CD4-positive, CD25-positive, alpha-beta regulatory T cell (primary cell): ENCODE data around the gene TMEM37. TPM values are rescaled to one million over a fixed set of nuclear protein-coding genes. Genes with fewer than 3 reads are reported as not detected.

Source experiments
- ATAC-seq, 2 donors: fragments of 150-1000 bp; cut with Tn5 transposase; one replicate each; pipeline ENCODE4 v1.10.0; 2021; ENCODE audit warnings: low read depth in 2 of 2, moderate number of reproducible peaks in 2 of 2, moderate library complexity in 1 of 2
- DNase-seq, 3 donors: peaks; one replicate each; pipeline versions ENCODE4 v3.0.0 to v3.0.0-alpha.2; 2012 to 2022; ENCODE audit warnings: mixed read lengths in 1 of 3
- H3K27ac ChIP-seq: one replicate; pipeline ENCODE4 v1.7.0; 2013; ENCODE audit warnings: mild to moderate bottlenecking, low read length; ENCODE audit not compliant: insufficient read depth, poor library complexity, severe bottlenecking
- H3K27me3 ChIP-seq: one replicate; pipeline ENCODE4 v1.7.0; 2013; ENCODE audit warnings: low read length; ENCODE audit not compliant: control insufficient read depth, insufficient read depth
- H3K36me3 ChIP-seq: one replicate; pipeline ENCODE4 v1.7.0; 2013; ENCODE audit warnings: mild to moderate bottlenecking, low read length, moderate library complexity; ENCODE audit not compliant: control insufficient read depth, insufficient read depth
- H3K4me1 ChIP-seq: 2 replicates; pipeline ENCODE4 v1.7.0; 2013; ENCODE audit warnings: mild to moderate bottlenecking, low read length; ENCODE audit not compliant: insufficient read depth, control insufficient read depth, poor library complexity, severe bottlenecking
- H3K4me3 ChIP-seq: one replicate; pipeline ENCODE4 v1.7.0; 2013; ENCODE audit warnings: low read depth, mild to moderate bottlenecking, low read length, moderate library complexity
- H3K9me3 ChIP-seq, 2 experiments: 1 replicate in 1 of 2; 2 replicates in 1 of 2; pipeline ENCODE4 v1.7.0; 2013; ENCODE audit warnings: low read length in 2 of 2, mild to moderate bottlenecking in 1 of 2, moderate library complexity in 1 of 2; ENCODE audit not compliant: control insufficient read depth in 2 of 2
- H3K27ac Mint-ChIP-seq, 3 donors: one replicate each; pipeline ENCODE4 v1.8.0; 2020 to 2022; ENCODE audit warnings: mild to moderate bottlenecking in 3 of 3, mixed read lengths in 3 of 3, moderate library complexity in 2 of 3
- H3K27me3 Mint-ChIP-seq: one replicate; pipeline ENCODE4 v1.8.0; 2022; ENCODE audit warnings: mild to moderate bottlenecking, mixed read lengths
- H3K36me3 Mint-ChIP-seq: one replicate; pipeline ENCODE4 v1.8.0; 2020; ENCODE audit warnings: mixed read lengths
- H3K4me1 Mint-ChIP-seq, 4 donors: one replicate each; pipeline ENCODE4 v1.8.0; 2020 to 2022; ENCODE audit warnings: mixed read lengths in 4 of 4, mild to moderate bottlenecking in 1 of 4
- H3K4me3 Mint-ChIP-seq, 4 donors: one replicate each; pipeline ENCODE4 v1.8.0; 2020 to 2022; ENCODE audit warnings: mild to moderate bottlenecking in 4 of 4, mixed read lengths in 4 of 4, moderate library complexity in 3 of 4
- H3K9me3 Mint-ChIP-seq, 7 donors: one replicate each; pipeline ENCODE4 v1.8.0; 2020 to 2022; ENCODE audit warnings: mixed read lengths in 7 of 7, mild to moderate bottlenecking in 3 of 7, moderate library complexity in 2 of 7
- polyA plus RNA-seq, 4 donors: library from polyadenylated mRNA; unstranded; fragments of 300-500 nt; fragmentation: Illumina TruSeq; gene quantifications; one replicate each; pipeline ENCODE4 v1.2.3, GENCODE V29; 2021
- total RNA-seq: library from RNA; stranded (reverse); gene quantifications from one replicate; pipeline ENCODE4 v1.2.3, GENCODE V29; 2022

The TMEM37 gene
- total and polyA plus RNA-seq, 5 donors from 2014 or later = 0.19 TPM; not detected in 4

DNA sequence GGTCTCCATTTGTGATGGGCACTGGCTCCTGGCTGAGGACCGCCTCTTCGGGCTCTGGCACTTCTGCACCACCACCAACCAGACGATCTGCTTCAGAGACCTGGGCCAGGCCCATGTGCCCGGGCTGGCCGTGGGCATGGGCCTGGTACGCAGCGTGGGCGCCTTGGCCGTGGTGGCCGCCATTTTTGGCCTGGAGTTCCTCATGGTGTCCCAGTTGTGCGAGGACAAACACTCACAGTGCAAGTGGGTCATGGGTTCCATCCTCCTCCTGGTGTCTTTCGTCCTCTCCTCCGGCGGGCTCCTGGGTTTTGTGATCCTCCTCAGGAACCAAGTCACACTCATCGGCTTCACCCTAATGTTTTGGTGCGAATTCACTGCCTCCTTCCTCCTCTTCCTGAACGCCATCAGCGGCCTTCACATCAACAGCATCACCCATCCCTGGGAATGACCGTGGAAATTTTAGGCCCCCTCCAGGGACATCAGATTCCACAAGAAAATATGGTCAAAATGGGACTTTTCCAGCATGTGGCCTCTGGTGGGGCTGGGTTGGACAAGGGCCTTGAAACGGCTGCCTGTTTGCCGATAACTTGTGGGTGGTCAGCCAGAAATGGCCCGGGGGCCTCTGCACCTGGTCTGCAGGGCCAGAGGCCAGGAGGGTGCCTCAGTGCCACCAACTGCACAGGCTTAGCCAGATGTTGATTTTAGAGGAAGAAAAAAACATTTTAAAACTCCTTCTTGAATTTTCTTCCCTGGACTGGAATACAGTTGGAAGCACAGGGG, 5.5 kb downstream of the TMEM37 start:
- H3K4me1 ChIP-seq = no peaks in the 10 kb centered on the region
- DNase-seq = no peak
- H3K36me3 Mint-ChIP-seq = no peaks in the 10 kb centered on the region
- H3K27me3 ChIP-seq = peaks cover 2% of the 10 kb centered on the region
- no peak overlapping the region for H3K4me3 ChIP-seq
- H3K4me1 Mint-ChIP-seq = peaks cover 0 to 5% (median 2%) of the 10 kb centered on the region in 4 donors
- no peak overlapping the region for H3K27ac Mint-ChIP-seq
- H3K36me3 ChIP-seq = no peaks in the 10 kb centered on the region
- H3K4me3 Mint-ChIP-seq = no peak overlapping the region
- peaks cover 0 to 3% (median 0%) of the 10 kb centered on the region in 7 donors for H3K9me3 Mint-ChIP-seq
- H3K27ac ChIP-seq = no peak overlapping the region
- no peak for ATAC-seq
- peaks cover 32% of the 10 kb centered on the region for H3K27me3 Mint-ChIP-seq
- H3K9me3 ChIP-seq = no peaks in the 10 kb centered on the region

DNA sequence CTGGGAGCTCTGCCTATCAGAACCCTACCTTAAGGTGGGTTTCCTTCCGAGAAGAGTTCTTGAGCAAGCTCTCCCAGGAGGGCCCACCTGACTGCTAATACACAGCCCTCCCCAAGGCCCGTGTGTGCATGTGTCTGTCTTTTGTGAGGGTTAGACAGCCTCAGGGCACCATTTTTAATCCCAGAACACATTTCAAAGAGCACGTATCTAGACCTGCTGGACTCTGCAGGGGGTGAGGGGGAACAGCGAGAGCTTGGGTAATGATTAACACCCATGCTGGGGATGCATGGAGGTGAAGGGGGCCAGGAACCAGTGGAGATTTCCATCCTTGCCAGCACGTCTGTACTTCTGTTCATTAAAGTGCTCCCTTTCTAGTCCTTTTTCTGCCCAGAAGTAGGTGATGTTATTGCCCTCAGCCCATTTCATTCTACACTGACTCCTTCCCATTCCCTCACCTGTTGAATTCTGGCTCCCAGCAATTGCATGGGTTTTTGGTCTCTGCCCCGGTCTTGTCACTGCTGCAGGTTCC, 6.5 kb downstream of the TMEM37 start:
- no peak for DNase-seq
- Histone ChIP-seq H3K4me3 (no peak overlapping the region), H3K27me3 (no peaks in the 10 kb centered on the region), H3K36me3 (no peaks in the 10 kb centered on the region), H3K27ac (no peak overlapping the region), H3K4me1 (no peaks in the 10 kb centered on the region), H3K9me3 (no peaks in the 10 kb centered on the region)
- no peak overlapping the region for H3K4me3 Mint-ChIP-seq
- peaks cover 0 to 3% (median 0%) of the 10 kb centered on the region in 7 donors for H3K9me3 Mint-ChIP-seq
- H3K36me3 Mint-ChIP-seq = no peaks in the 10 kb centered on the region
- H3K27ac Mint-ChIP-seq = no peak overlapping the region
- H3K4me1 Mint-ChIP-seq = peaks cover 0 to 4% (median 1%) of the 10 kb centered on the region in 4 donors
- no peak for ATAC-seq
- peaks cover 23% of the 10 kb centered on the region for H3K27me3 Mint-ChIP-seq

DNA sequence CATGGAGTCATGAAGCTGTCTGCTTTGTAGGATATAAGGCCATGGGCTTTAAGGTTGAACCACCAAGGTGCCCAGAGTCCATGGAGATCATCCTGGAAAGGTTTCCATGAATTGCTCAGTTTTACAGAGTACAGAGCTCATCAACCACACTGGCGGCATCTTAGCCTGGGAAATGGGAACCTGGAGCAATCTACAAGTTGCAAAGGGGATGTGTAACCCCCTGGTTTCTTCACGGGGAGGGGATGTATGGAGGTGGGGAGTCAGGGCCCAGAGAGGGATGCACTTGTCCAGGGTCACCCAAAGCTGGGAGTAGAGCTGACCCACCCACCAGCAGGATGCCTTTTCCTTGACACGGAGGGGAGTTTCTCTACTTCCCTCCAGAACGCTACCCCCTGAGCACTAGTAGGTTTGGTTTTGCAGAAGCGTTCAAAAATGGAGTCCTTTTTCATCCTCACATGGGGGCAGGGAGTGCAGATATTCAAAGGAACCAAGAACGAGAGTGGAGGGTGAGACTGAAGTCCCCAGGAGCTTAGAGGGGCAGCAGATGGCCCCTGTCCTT, 7.2 kb downstream of the TMEM37 start:
- Mint-ChIP-seq H3K4me3 (no peak overlapping the region), H3K4me1 (no peaks in the 10 kb centered on the region), H3K9me3 (peaks cover 0 to 3% (median 0%) of the 10 kb centered on the region in 7 donors), H3K27me3 (peaks cover 17% of the 10 kb centered on the region), H3K36me3 (no peaks in the 10 kb centered on the region), H3K27ac (no peak overlapping the region)
- Histone ChIP-seq H3K36me3 (no peaks in the 10 kb centered on the region), H3K4me1 (no peaks in the 10 kb centered on the region), H3K27me3 (no peaks in the 10 kb centered on the region), H3K4me3 (no peak overlapping the region), H3K27ac (no peak overlapping the region), H3K9me3 (no peaks in the 10 kb centered on the region)
- no peak for ATAC-seq
- no peak for DNase-seq

DNA sequence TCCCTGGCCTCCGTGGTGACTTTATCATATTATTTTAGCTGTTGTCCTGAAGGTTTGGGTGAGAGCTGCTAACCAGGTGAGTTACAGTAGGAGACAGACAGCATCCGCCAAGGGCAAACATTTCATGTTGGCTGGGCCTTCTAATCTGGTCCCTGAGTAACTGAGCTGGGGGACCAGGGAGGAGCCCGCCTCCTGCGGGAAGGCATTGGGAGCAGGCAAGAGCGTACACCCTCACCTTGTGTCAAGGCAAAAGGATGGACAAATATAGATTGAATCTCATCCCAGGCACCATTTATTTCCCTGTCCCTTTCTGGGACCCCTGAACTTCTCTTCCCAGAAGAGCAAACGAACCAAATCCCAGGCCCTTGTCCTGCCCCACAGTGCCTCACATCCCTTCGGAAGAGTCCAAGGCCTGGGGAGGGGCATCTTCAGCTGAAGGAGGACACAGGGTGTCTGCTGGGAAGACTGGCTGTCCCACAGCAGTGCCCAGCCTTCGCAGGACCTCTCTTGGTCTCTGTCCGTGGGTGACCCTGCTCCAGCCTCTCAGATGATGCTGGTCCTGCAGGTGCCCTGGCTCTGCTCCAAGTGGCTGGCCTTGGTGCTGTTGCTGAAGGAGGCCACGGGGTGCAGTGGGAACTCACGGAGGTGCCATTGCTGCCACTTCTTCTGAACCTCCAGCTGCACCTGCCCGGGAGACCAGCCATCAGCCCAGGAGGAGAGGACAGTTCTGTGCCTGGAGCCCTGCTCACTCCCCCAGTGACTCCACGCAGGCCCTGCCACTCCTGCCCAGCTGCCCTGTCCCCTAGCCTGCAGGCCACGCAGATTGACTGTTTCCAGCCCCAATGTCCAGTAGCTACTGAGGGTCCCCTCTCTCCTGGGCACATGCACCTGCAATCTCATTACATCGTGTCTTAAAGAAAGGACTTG, 8.2 kb downstream of the TMEM37 start:
- Histone ChIP-seq H3K27me3 (no peaks in the 10 kb centered on the region), H3K36me3 (no peaks in the 10 kb centered on the region), H3K9me3 (no peaks in the 10 kb centered on the region), H3K4me1 (no peaks in the 10 kb centered on the region), H3K4me3 (no peak overlapping the region), H3K27ac (no peak overlapping the region)
- no peaks in the 10 kb centered on the region for H3K36me3 Mint-ChIP-seq
- no peaks in the 10 kb centered on the region for H3K4me1 Mint-ChIP-seq
- ATAC-seq = no peak
- peak overlapping the region in 1 of 3 donors; percentile 78 for H3K27ac Mint-ChIP-seq
- H3K27me3 Mint-ChIP-seq = peaks cover 9% of the 10 kb centered on the region
- no peak for DNase-seq
- H3K4me3 Mint-ChIP-seq = no peak overlapping the region
- peaks cover 0 to 3% (median 0%) of the 10 kb centered on the region in 7 donors for H3K9me3 Mint-ChIP-seq

DNA sequence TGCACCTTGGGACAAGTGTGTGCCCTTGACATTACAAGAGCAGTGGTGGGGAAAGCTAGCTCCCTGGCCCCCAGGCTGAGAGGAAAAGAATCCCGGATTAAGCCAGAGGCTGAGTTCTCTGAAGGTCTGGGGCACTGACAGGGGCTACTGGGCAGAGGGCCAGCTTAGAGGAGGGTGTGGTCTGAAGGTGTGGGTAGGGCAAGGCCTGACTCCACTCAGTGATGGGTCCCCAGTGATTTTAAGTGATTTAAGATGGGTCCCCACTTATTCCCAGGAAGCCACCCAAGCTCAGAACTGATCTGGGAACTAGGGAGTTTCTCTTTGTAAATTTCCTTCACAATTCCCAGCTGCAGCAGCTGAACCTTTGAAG, 8.8 kb downstream of the TMEM37 start:
- H3K4me3 Mint-ChIP-seq = no peak overlapping the region
- ATAC-seq = no peak
- H3K27me3 Mint-ChIP-seq = peaks cover 9% of the 10 kb centered on the region
- H3K36me3 ChIP-seq = no peaks in the 10 kb centered on the region
- H3K9me3 ChIP-seq = no peaks in the 10 kb centered on the region
- H3K27ac Mint-ChIP-seq = no peak overlapping the region
- H3K27ac ChIP-seq = no peak overlapping the region
- no peaks in the 10 kb centered on the region for H3K4me1 Mint-ChIP-seq
- no peaks in the 10 kb centered on the region for H3K27me3 ChIP-seq
- no peak for DNase-seq
- H3K9me3 Mint-ChIP-seq = peaks cover 0 to 3% (median 0%) of the 10 kb centered on the region in 7 donors
- H3K4me3 ChIP-seq = no peak overlapping the region
- H3K4me1 ChIP-seq = no peaks in the 10 kb centered on the region
- no peaks in the 10 kb centered on the region for H3K36me3 Mint-ChIP-seq

DNA sequence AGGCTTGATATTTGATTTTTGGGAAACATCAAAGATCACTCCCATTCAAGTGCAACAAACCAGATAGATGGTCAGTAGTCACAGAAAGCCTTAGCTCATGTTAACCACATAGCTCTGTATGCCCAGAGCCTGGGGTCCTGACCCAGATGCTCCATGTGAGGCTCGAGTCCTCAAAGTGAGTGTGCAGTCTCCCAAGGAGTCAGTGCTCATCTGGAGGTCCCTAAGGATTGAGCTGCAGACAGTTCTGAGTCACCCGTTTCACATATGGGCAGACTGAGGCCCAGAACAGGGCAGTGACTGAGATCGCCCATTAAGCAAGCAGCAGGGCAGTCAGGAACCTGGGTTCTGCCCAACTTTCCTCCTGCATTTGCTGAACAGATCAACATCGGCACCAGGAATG, 9.2 kb downstream of the TMEM37 start:
- Mint-ChIP-seq H3K4me3 (no peak overlapping the region), H3K27me3 (peaks cover 9% of the 10 kb centered on the region), H3K4me1 (no peaks in the 10 kb centered on the region), H3K36me3 (no peaks in the 10 kb centered on the region), H3K27ac (no peak overlapping the region), H3K9me3 (peaks cover 0 to 1% (median 0%) of the 10 kb centered on the region in 7 donors)
- no peak for ATAC-seq
- Histone ChIP-seq H3K27me3 (no peaks in the 10 kb centered on the region), H3K36me3 (no peaks in the 10 kb centered on the region), H3K27ac (no peak overlapping the region), H3K4me3 (no peak overlapping the region), H3K9me3 (no peaks in the 10 kb centered on the region), H3K4me1 (no peaks in the 10 kb centered on the region)
- DNase-seq = no peak

DNA sequence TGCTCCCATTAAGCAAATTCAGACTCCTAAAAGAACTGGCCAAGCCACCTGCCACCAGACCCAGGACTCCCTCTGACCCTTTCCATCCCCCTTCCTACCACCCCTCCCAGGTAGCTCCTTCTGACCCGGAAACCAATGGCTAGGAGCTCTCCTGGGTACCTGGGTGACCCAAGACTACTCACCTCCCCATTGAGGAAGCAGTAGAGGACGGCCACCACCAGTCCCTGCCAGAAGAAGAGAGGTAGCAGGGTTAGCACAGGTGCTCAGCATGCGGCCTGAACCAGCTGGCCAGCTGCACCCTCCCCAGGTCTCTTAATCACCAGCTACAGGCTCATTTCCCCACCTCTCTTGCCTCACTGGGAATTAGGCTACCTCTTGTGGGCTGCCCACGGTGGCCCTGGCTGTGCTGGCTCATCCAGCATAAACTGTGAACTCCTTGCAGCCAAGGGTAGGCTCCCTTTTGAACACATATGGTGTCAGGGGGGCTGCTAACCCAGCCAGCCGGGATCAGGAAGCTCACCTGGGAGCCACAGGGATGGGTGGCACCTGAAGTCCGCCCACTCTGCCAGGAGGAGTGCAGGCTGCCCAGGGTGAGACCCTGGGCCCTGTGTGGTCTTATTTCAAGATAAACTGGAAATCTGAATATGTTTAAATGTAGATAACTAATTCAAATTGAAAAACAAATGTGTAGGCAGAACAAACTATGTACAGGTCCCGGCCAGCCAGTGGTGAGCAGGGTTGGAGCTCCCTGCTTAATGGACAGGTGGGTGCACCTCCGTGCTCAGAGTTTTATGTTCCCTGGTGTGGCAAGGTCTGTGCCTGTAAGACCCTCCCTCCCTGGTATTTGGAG, 9.9 kb downstream of the TMEM37 start:
- H3K36me3 ChIP-seq = no peaks in the 10 kb centered on the region
- H3K4me1 ChIP-seq = no peaks in the 10 kb centered on the region
- H3K4me3 Mint-ChIP-seq = no peak overlapping the region
- no peak overlapping the region for H3K4me3 ChIP-seq
- H3K9me3 Mint-ChIP-seq = peaks cover 0 to 1% (median 0%) of the 10 kb centered on the region in 7 donors
- H3K27me3 Mint-ChIP-seq = peaks cover 4% of the 10 kb centered on the region
- H3K9me3 ChIP-seq = no peaks in the 10 kb centered on the region
- H3K27ac ChIP-seq = no peak overlapping the region
- H3K27me3 ChIP-seq = no peaks in the 10 kb centered on the region
- H3K4me1 Mint-ChIP-seq = no peaks in the 10 kb centered on the region
- no peak for DNase-seq
- no peaks in the 10 kb centered on the region for H3K36me3 Mint-ChIP-seq
- ATAC-seq = no peak
- no peak overlapping the region for H3K27ac Mint-ChIP-seq
